Measurements from ENCODE around the gene SLITRK3.

The SLITRK3 gene

GRCh38 chr3:165210727-165211126, 14.5 kb upstream of the SLITRK3 start:
- H3K27ac ChIP-seq, result no peak overlapping the region
- TF ChIP-seq ZFX (IDR thresholded peaks at IDR 0.05; ENCODE audit: borderline replicate concordance) (no peak), CTCF (IDR thresholded peaks at IDR 0.05) (no peak)

- peak; percentile 47 for TF ChIP-seq CTCF (IDR thresholded peaks at IDR 0.05)
- no peak for TF ChIP-seq ZFX (IDR thresholded peaks at IDR 0.05; ENCODE audit: borderline replicate concordance)
- H3K27ac ChIP-seq, result no peak overlapping the region
Measured at GRCh38 chr3:165210132-165210531, 13.9 kb upstream of the SLITRK3 start.

- TF ChIP-seq ZFX (IDR thresholded peaks at IDR 0.05; ENCODE audit: borderline replicate concordance) (no peak), CTCF (IDR thresholded peaks at IDR 0.05) (peak; percentile 97)
- no peak overlapping the region for H3K27ac ChIP-seq
Measured at GRCh38 chr3:165206454-165207266, 10.5 kb upstream of the SLITRK3 start.

GRCh38 chr3:165204445-165204844, 8.3 kb upstream of the SLITRK3 start:
- TF ChIP-seq ZFX (IDR thresholded peaks at IDR 0.05; ENCODE audit: borderline replicate concordance) (no peak), CTCF (IDR thresholded peaks at IDR 0.05) (no peak)
- no peak overlapping the region for H3K27ac ChIP-seq

GRCh38 chr3:165202995-165203394, 6.8 kb upstream of the SLITRK3 start:
- H3K27ac ChIP-seq, result no peak overlapping the region
- TF ChIP-seq CTCF (IDR thresholded peaks at IDR 0.05) (no peak), ZFX (IDR thresholded peaks at IDR 0.05; ENCODE audit: borderline replicate concordance) (no peak)

GRCh38 chr3:165201964-165202363, 5.8 kb upstream of the SLITRK3 start:
- H3K27ac ChIP-seq, result no peak overlapping the region
- TF ChIP-seq CTCF (IDR thresholded peaks at IDR 0.05) (no peak), ZFX (IDR thresholded peaks at IDR 0.05; ENCODE audit: borderline replicate concordance) (no peak)

- H3K27ac ChIP-seq, result no peak overlapping the region
- TF ChIP-seq CTCF (IDR thresholded peaks at IDR 0.05) (no peak), ZFX (IDR thresholded peaks at IDR 0.05; ENCODE audit: borderline replicate concordance) (no peak)
Measured at GRCh38 chr3:165197481-165197800, 1.3 kb upstream of the SLITRK3 start.

Measured in 22Rv1 (cell line).